Vagina (tissue), 2 donors: ENCODE data around the gene ABCG2. TPM values are rescaled to one million over a fixed set of nuclear protein-coding genes. Genes with fewer than 3 reads are reported as not detected.
"Not testable (repeated sequence)": the region's sequence is repeated elsewhere in the genome, so short reads cannot be mapped to it uniquely, and the experiment has no call there.

ENCODE experiments used
- DNase-seq, 2 donors: peaks; one replicate each; pipeline ENCODE4 v3.0.0-alpha.2; 2017; ENCODE audit errors: extremely low spot score in 2 of 2
- H3K27ac ChIP-seq: fragments of 200-600 bp; sonication (generic); one replicate; pipeline ENCODE4 v1.5.1; 2019
- H3K27me3 ChIP-seq: fragments of 200-600 bp; sonication (generic); one replicate; pipeline ENCODE4 v1.5.1; 2019
- H3K36me3 ChIP-seq, 2 donors: fragments of 200-600 bp; sonication (generic); one replicate each; pipeline ENCODE4 v1.5.1; 2017 to 2019
- H3K4me1 ChIP-seq: fragments of 200-600 bp; sonication (generic); one replicate; pipeline ENCODE4 v1.5.1; 2019
- H3K4me3 ChIP-seq, 2 donors: fragments of 200-600 bp; sonication (generic); 1 replicate in 1 of 2; 2 replicates in 1 of 2; pipeline ENCODE4 v1.5.1; 2016 to 2019
- H3K9me3 ChIP-seq: fragments of 200-600 bp; sonication (generic); one replicate; pipeline ENCODE4 v1.5.1; 2019
- POLR2A ChIP-seq, 2 donors: fragments of 450-650 bp; IDR thresholded peaks; one replicate each; pipeline ENCODE4 v1.6.1; 2017; ENCODE audit warnings: antibody characterized with exemption in 2 of 2, mild to moderate bottlenecking in 2 of 2, moderate library complexity in 2 of 2
- POLR2AphosphoS5 ChIP-seq, 2 donors: sonication (generic); formaldehyde crosslinking; IDR thresholded peaks; one replicate each; pipeline ENCODE4 v1.9.0; 2017; ENCODE audit warnings: antibody characterized with exemption in 2 of 2, mild to moderate bottlenecking in 2 of 2, low read depth in 1 of 2; ENCODE audit not compliant: insufficient read depth in 1 of 2
- intact Hi-C: fragments of 100-400 bp; cut with DNase I; formaldehyde crosslinking; loops from one replicate; pipeline ENCODE4 v1.15.1; 2023
- total RNA-seq: library from RNA; depleted of rRNA; stranded (reverse); fragments of >200 nt; gene quantifications from one replicate; pipeline ENCODE4 v1.2.3, GENCODE V29; 2016
- TF ChIP-seq, protein P1 (sequence below), 3 experiments: fragments of 450-650 bp in 2 of 3; fragments of 200-600 bp in 1 of 3; sonication (generic) in 1 of 3; IDR thresholded peaks; one replicate each; pipeline ENCODE4 v1.5.1; 2017 to 2019; ENCODE audit warnings: antibody characterized with exemption in 3 of 3, mild to moderate bottlenecking in 2 of 3, moderate library complexity in 2 of 3

ABCG2 gene
- total RNA-seq, 1 donor from 2014 or later = 7.4 TPM

- H3K27me3 ChIP-seq = no peaks in the 10 kb centered on the region
- no peaks in the 10 kb centered on the region for H3K36me3 ChIP-seq
- no peak overlapping the region for H3K4me3 ChIP-seq
- no peaks in the 10 kb centered on the region for H3K9me3 ChIP-seq
- H3K27ac ChIP-seq = no peak overlapping the region
- TF ChIP-seq, protein P1, sequence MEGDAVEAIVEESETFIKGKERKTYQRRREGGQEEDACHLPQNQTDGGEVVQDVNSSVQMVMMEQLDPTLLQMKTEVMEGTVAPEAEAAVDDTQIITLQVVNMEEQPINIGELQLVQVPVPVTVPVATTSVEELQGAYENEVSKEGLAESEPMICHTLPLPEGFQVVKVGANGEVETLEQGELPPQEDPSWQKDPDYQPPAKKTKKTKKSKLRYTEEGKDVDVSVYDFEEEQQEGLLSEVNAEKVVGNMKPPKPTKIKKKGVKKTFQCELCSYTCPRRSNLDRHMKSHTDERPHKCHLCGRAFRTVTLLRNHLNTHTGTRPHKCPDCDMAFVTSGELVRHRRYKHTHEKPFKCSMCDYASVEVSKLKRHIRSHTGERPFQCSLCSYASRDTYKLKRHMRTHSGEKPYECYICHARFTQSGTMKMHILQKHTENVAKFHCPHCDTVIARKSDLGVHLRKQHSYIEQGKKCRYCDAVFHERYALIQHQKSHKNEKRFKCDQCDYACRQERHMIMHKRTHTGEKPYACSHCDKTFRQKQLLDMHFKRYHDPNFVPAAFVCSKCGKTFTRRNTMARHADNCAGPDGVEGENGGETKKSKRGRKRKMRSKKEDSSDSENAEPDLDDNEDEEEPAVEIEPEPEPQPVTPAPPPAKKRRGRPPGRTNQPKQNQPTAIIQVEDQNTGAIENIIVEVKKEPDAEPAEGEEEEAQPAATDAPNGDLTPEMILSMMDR (IDR thresholded peaks at IDR 0.05) = no peak
- TF ChIP-seq POLR2AphosphoS5 (IDR thresholded peaks at IDR 0.05; ENCODE audit: insufficient read depth in 1 of 2, low read depth in 1 of 2) (no peak), POLR2A (IDR thresholded peaks at IDR 0.05) (no peak)
- DNase-seq = no peak
- intact Hi-C loops = no loop called here
- no peaks in the 10 kb centered on the region for H3K4me1 ChIP-seq
These were observed 49.7 kb downstream of the ABCG2 start for GRCh38 chr4:88108747-88109122.

DNA sequence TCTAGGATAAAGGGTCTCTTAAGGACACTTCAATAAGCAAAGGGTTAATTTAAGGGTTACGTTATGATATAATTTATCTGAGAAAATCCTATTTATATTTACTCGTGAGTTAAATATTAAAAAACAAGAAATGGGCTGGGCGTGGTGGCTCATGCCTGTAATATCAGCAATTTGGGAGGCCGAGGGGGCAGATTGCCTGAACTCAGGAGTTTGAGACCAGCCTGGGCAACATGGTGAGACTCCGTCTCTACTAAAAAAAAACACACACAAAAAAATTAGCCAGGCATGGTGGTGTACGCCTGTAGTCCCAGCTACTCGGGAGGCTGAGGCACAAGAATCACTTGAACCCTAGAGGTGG, 50.4 kb downstream of the ABCG2 start:
- H3K4me3 ChIP-seq, H3K27ac ChIP-seq, H3K27me3 ChIP-seq, H3K4me1 ChIP-seq, H3K36me3 ChIP-seq, DNase-seq, intact Hi-C loops, H3K9me3 ChIP-seq: not testable (repeated sequence)

GRCh38 chr4:88107406-88108107, 50.9 kb downstream of the ABCG2 start:
- TF ChIP-seq POLR2A (IDR thresholded peaks at IDR 0.05) (no peak), POLR2AphosphoS5 (IDR thresholded peaks at IDR 0.05; ENCODE audit: insufficient read depth in 1 of 2, low read depth in 1 of 2) (no peak)
- TF ChIP-seq, protein P1 (IDR thresholded peaks at IDR 0.05) = no peak
- Histone ChIP-seq H3K9me3 (no peaks in the 10 kb centered on the region), H3K4me1 (no peaks in the 10 kb centered on the region), H3K27ac (no peak overlapping the region), H3K4me3 (no peak overlapping the region), H3K27me3 (no peaks in the 10 kb centered on the region), H3K36me3 (no peaks in the 10 kb centered on the region)
- intact Hi-C loops = no loop called here
- DNase-seq = no peak

DNA sequence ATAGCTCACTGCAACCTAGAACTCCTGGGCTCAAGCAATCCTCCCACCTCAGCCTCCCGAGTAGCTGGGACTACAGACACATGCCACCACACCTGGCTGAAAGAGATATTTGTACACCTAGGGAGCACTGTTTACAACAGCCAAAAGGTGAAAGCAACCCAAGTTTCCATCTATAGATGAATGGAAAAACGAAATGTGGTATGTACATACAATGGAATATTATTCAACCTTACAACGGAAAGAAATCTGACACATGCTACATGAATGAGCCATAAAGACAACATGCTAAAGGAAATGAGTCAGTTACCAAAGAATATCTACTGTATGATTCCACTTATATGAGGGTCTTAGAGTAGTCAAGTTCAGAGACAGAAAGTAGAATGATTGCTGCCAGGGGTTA, 52.2 kb downstream of the ABCG2 start:
- intact Hi-C loops = no loop called here
- Histone ChIP-seq H3K4me1 (no peaks in the 10 kb centered on the region), H3K9me3 (no peaks in the 10 kb centered on the region), H3K4me3 (no peak overlapping the region), H3K27me3 (no peaks in the 10 kb centered on the region), H3K27ac (no peak overlapping the region), H3K36me3 (no peaks in the 10 kb centered on the region)
- TF ChIP-seq POLR2AphosphoS5 (IDR thresholded peaks at IDR 0.05; ENCODE audit: insufficient read depth in 1 of 2, low read depth in 1 of 2) = no peak
- TF ChIP-seq, protein P1 (IDR thresholded peaks at IDR 0.05) = no peak
- TF ChIP-seq POLR2A (IDR thresholded peaks at IDR 0.05) = no peak
- DNase-seq = no peak

DNA sequence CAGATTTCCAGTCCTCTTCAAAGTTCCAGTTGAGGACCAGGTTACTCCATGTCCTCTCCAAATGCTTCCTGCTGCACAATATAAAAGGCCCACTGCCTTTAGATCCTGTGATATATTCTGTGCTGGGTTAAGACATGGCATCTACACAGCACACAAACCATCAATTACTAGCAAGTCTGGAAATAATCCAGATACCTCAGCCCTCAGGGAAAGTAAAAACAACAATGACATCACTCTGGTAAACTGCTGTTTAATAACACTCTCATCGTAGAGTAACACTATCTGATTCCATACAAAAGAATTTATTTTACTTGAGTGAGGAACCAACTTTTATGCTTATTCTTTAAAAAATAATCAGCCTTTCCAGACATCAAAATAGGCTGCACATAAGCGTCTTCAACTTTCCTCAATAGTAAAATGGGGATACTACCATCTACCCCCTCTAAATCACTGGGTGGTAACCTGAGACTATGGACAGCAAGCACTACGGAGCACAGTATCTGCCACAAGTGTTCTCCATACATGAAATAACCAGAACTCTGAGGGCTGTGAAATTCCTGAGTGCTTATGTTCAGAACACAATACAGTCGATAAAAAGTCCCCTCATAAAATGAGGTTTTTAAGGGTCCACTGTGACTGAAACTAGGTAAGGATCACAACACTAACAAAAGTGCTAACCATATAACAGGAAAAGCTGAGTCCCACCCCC, 53.4 kb downstream of the ABCG2 start:
- no peak for DNase-seq
- Histone ChIP-seq H3K27me3 (no peaks in the 10 kb centered on the region), H3K36me3 (no peaks in the 10 kb centered on the region), H3K27ac (no peak overlapping the region), H3K4me1 (no peaks in the 10 kb centered on the region), H3K9me3 (no peaks in the 10 kb centered on the region), H3K4me3 (no peak overlapping the region)
- TF ChIP-seq POLR2A (IDR thresholded peaks at IDR 0.05) (no peak), POLR2AphosphoS5 (IDR thresholded peaks at IDR 0.05; ENCODE audit: insufficient read depth in 1 of 2, low read depth in 1 of 2) (no peak)
- TF ChIP-seq, protein P1 (IDR thresholded peaks at IDR 0.05) = no peak
- intact Hi-C loops = no loop called here
